ENCODE results near the gene BBC3. TPM values are rescaled to one million over a fixed set of nuclear protein-coding genes. Genes with fewer than 3 reads are reported as not detected.
"Not testable (repeated sequence)": the region's sequence is repeated elsewhere in the genome, so short reads cannot be mapped to it uniquely, and the experiment has no call there.

BBC3 gene
- total RNA-seq: 18.3 and 23.5 TPM in 2 replicates
- long read RNA-seq: 0 reads

GRCh38 chr19:47230921-47231214, at the start of gene BBC3:
BBC3 (minus strand) TSS chr19:47231199; CDS start chr19:47228431, 2,768 bp downstream.
- Mint-ChIP-seq H3K9me3 (ENCODE audit: low read depth) (no peaks in the 10 kb centered on the region), H3K4me3 (ENCODE audit: low read depth) (peak within 1 kb of the TSS; percentile 69), H3K27me3 (peaks cover under 1% of the 10 kb centered on the region), H3K4me1 (ENCODE audit: low read depth) (peaks cover 17% of the 10 kb centered on the region), H3K36me3 (ENCODE audit: insufficient read depth) (no peaks in the 10 kb centered on the region), H3K27ac (peak within 1 kb of the TSS; percentile 91)
- no peak for DNase-seq (ENCODE audit: low spot score, unreplicated experiment)
- no peak for TF ChIP-seq CTCF (IDR thresholded peaks at IDR 0.05; ENCODE audit: unreplicated experiment)

GRCh38 chr19:47280183-47280797, 49.3 kb upstream of the BBC3 start:
- H3K4me1 Mint-ChIP-seq (ENCODE audit: low read depth): peaks cover 4% of the 10 kb centered on the region
- H3K27ac Mint-ChIP-seq: no peak overlapping the region
- H3K9me3 Mint-ChIP-seq (ENCODE audit: low read depth): no peaks in the 10 kb centered on the region
- H3K27me3 Mint-ChIP-seq: peaks cover 11% of the 10 kb centered on the region
- TF ChIP-seq CTCF (IDR thresholded peaks at IDR 0.05; ENCODE audit: unreplicated experiment): peak; percentile 45
- H3K36me3 Mint-ChIP-seq (ENCODE audit: insufficient read depth): peaks cover 6% of the 10 kb centered on the region
- no peak overlapping the region for H3K4me3 Mint-ChIP-seq (ENCODE audit: low read depth)
- no peak for DNase-seq (ENCODE audit: low spot score, unreplicated experiment)

- DNase-seq (ENCODE audit: low spot score, unreplicated experiment); H3K9me3 Mint-ChIP-seq (ENCODE audit: low read depth); H3K4me3 Mint-ChIP-seq (ENCODE audit: low read depth); H3K36me3 Mint-ChIP-seq (ENCODE audit: insufficient read depth); H3K27ac Mint-ChIP-seq: not testable (repeated sequence)
- Mint-ChIP-seq H3K4me1 (ENCODE audit: low read depth) (peaks cover 12% of the 10 kb centered on the region), H3K27me3 (peaks cover 12% of the 10 kb centered on the region)
Observed at GRCh38 chr19:47276513-47276912, 45.5 kb upstream of the BBC3 start.

- Mint-ChIP-seq H3K27me3 (peaks cover 12% of the 10 kb centered on the region), H3K36me3 (ENCODE audit: insufficient read depth) (peaks cover 6% of the 10 kb centered on the region), H3K4me3 (ENCODE audit: low read depth) (peak overlapping the region; percentile 64), H3K9me3 (ENCODE audit: low read depth) (no peaks in the 10 kb centered on the region), H3K27ac (peak overlapping the region; percentile 71), H3K4me1 (ENCODE audit: low read depth) (peaks cover 12% of the 10 kb centered on the region)
- DNase-seq (ENCODE audit: low spot score, unreplicated experiment): no peak
- no peak for TF ChIP-seq CTCF (IDR thresholded peaks at IDR 0.05; ENCODE audit: unreplicated experiment)
Observed at GRCh38 chr19:47275791-47276461, 44.9 kb upstream of the BBC3 start.

- peaks cover 12% of the 10 kb centered on the region for H3K27me3 Mint-ChIP-seq
- no peak for DNase-seq (ENCODE audit: low spot score, unreplicated experiment)
- no peak for TF ChIP-seq CTCF (IDR thresholded peaks at IDR 0.05; ENCODE audit: unreplicated experiment)
- H3K9me3 Mint-ChIP-seq (ENCODE audit: low read depth): no peaks in the 10 kb centered on the region
- H3K4me3 Mint-ChIP-seq (ENCODE audit: low read depth): peak overlapping the region; percentile 64
- H3K4me1 Mint-ChIP-seq (ENCODE audit: low read depth): peaks cover 12% of the 10 kb centered on the region
- peak overlapping the region; percentile 71 for H3K27ac Mint-ChIP-seq
- peaks cover 12% of the 10 kb centered on the region for H3K36me3 Mint-ChIP-seq (ENCODE audit: insufficient read depth)
Observed at GRCh38 chr19:47274891-47275761, 44.1 kb upstream of the BBC3 start.

All from progenitor cell of endocrine pancreas (in vitro differentiated cells).